Adrenal gland (tissue), 5 donors: ENCODE results near the gene ERCC6L2.

Source experiments
- CTCF ChIP-seq, 6 experiments: fragments of 450-650 bp in 4 of 6; fragments of 200-600 bp in 2 of 6; sonication (generic) in 1 of 6; IDR thresholded peaks; 1 replicate in 5 of 6; 2 replicates in 1 of 6; pipeline versions ENCODE4 v1.5.1 to v1.8.0; 2016 to 2021; ENCODE audit warnings: antibody characterized with exemption in 6 of 6, mild to moderate bottlenecking in 2 of 6, moderate library complexity in 1 of 6
- POLR2A ChIP-seq, 2 donors: fragments of 450-650 bp; IDR thresholded peaks; one replicate each; pipeline ENCODE4 v1.6.1; 2017; ENCODE audit warnings: antibody characterized with exemption in 2 of 2, mild to moderate bottlenecking in 2 of 2, moderate library complexity in 1 of 2
- donor health status: DM: no; HTN: no; CAD: no.

GRCh38 chr9:95935861-95936578 is 60.5 kb downstream of the ERCC6L2 start:
- TF ChIP-seq POLR2A (IDR thresholded peaks at IDR 0.05) (no peak), CTCF (IDR thresholded peaks at IDR 0.05) (no peak)
